CD4-positive, alpha-beta T cell (primary cell): Measurements from ENCODE around the gene KCNQ1. TPM values are rescaled to one million over a fixed set of nuclear protein-coding genes. Genes with fewer than 3 reads are reported as not detected.

Experiments used
- ATAC-seq: fragments of 200-7000 bp; cut with Tn5 transposase; one replicate; pipeline ENCODE4 v1.10.0; 2022; ENCODE audit warnings: mild to moderate bottlenecking; ENCODE audit not compliant: poor library complexity
- CTCF ChIA-PET: fragments of 350-600 bp; sonication (Branson Sonifier 250); formaldehyde crosslinking; loops from one replicate; lab custom pipeline; 2021; ENCODE audit warnings: antibody characterized with exemption, inconsistent platforms; lab: Charles Lee
- POLR2A ChIA-PET: fragments of 350-600 bp; sonication (Branson Sonifier 250); formaldehyde crosslinking; loops from one replicate; lab custom pipeline; 2021; ENCODE audit warnings: antibody characterized with exemption, inconsistent platforms; lab: Charles Lee
- DNase-seq, 14 experiments: peaks; one replicate each; pipeline ENCODE4 v3.0.0-alpha.2; 2013 to 2020; ENCODE audit warnings: mixed read lengths in 2 of 14
- H3K27ac ChIP-seq, 2 donors: one replicate each; pipeline versions ENCODE4 v1.5.1 to v1.7.0; 2013; ENCODE audit warnings: low read length in 2 of 2, low read depth in 1 of 2, mild to moderate bottlenecking in 1 of 2
- H3K27me3 ChIP-seq, 2 experiments: 1 replicate in 1 of 2; 2 replicates in 1 of 2; pipeline versions ENCODE4 v1.6.1 to v1.7.0; 2013; ENCODE audit warnings: low read length in 2 of 2, control low read depth in 1 of 2, mild to moderate bottlenecking in 1 of 2, moderate library complexity in 1 of 2; ENCODE audit not compliant: insufficient read depth in 2 of 2, control insufficient read depth in 1 of 2
- H3K36me3 ChIP-seq: one replicate; pipeline ENCODE4 v1.6.1; 2013; ENCODE audit warnings: low read length, control low read depth; ENCODE audit not compliant: insufficient read depth
- H3K4me1 ChIP-seq: one replicate; pipeline ENCODE4 v1.6.1; 2013; ENCODE audit warnings: low read length, control low read depth; ENCODE audit not compliant: insufficient read depth
- H3K4me3 ChIP-seq: one replicate; pipeline ENCODE4 v1.5.1; 2013; ENCODE audit warnings: mild to moderate bottlenecking, low read length, moderate library complexity
- H3K9me3 ChIP-seq, 2 experiments: 1 replicate in 1 of 2; 2 replicates in 1 of 2; pipeline versions ENCODE4 v1.6.1 to v1.7.0; 2013; ENCODE audit warnings: low read length in 2 of 2, mild to moderate bottlenecking in 2 of 2, control low read depth in 1 of 2, moderate library complexity in 1 of 2; ENCODE audit not compliant: control insufficient read depth in 1 of 2, insufficient read depth in 1 of 2
- H3K27ac Mint-ChIP-seq: one replicate; pipeline ENCODE4 v1.8.0; 2020; ENCODE audit warnings: mixed read lengths
- H3K27me3 Mint-ChIP-seq: one replicate; pipeline ENCODE4 v1.8.0; 2021; ENCODE audit warnings: mixed read lengths
- H3K36me3 Mint-ChIP-seq: one replicate; pipeline ENCODE4 v1.8.0; 2021; ENCODE audit warnings: low read depth, mixed read lengths
- H3K4me1 Mint-ChIP-seq: one replicate; pipeline ENCODE4 v1.8.0; 2021; ENCODE audit warnings: low read depth, mixed read lengths
- H3K4me3 Mint-ChIP-seq: one replicate; pipeline ENCODE4 v1.8.0; 2020; ENCODE audit warnings: mild to moderate bottlenecking, mixed read lengths
- H3K9me3 Mint-ChIP-seq: one replicate; pipeline ENCODE4 v1.8.0; 2020; ENCODE audit warnings: mixed read lengths
- CTCF ChIP-seq: fragments of 200-600 bp; IDR thresholded peaks from one replicate; pipeline ENCODE4 v1.8.0; 2022; ENCODE audit warnings: antibody characterized with exemption, mild to moderate bottlenecking
- intact Hi-C, 2 experiments: fragments of 100-400 bp; cut with DNase I in 1 of 2; cut with micrococcal nuclease in 1 of 2; formaldehyde crosslinking; loops; one replicate each; pipeline versions ENCODE4 v1.15.1 to v1.9.0; 2023 to 2025; cut with DNase I, micrococcal nuclease
- total RNA-seq, 174 experiments: library from RNA in 2 of 174; stranded (reverse) in 2 of 174; gene quantifications; one replicate each; pipeline ENCODE4 v1.2.3 and lab custom pipeline; 2021 to 2026

The KCNQ1 gene
- total RNA-seq, 2 experiments from 2014 or later = 31.3 to 33.1 TPM

GRCh38 chr11:2672553-2673249, 227.9 kb downstream of the KCNQ1 start:
- ChIA-PET CTCF (no interaction called here), POLR2A (no interaction called here)
- intact Hi-C loops = no loop called here
- no peaks in the 10 kb centered on the region for H3K4me1 Mint-ChIP-seq
- no peaks in the 10 kb centered on the region for H3K27me3 ChIP-seq
- ATAC-seq = no peak
- peaks cover 3% of the 10 kb centered on the region for H3K36me3 ChIP-seq
- no peaks in the 10 kb centered on the region for H3K27me3 Mint-ChIP-seq
- no peak overlapping the region for H3K4me3 Mint-ChIP-seq
- no peak for DNase-seq
- H3K9me3 Mint-ChIP-seq = no peaks in the 10 kb centered on the region
- no peak overlapping the region for H3K27ac Mint-ChIP-seq
- no peaks in the 10 kb centered on the region for H3K4me1 ChIP-seq
- H3K36me3 Mint-ChIP-seq = peaks cover 15% of the 10 kb centered on the region
- no peak overlapping the region for H3K4me3 ChIP-seq
- no peaks in the 10 kb centered on the region for H3K9me3 ChIP-seq
- no peak for TF ChIP-seq CTCF
- H3K27ac ChIP-seq = no peak overlapping the region

- no peak overlapping the region for H3K27ac Mint-ChIP-seq
- ATAC-seq (no peak), DNase-seq (no peak)
- H3K4me3 ChIP-seq = no peak overlapping the region
- H3K36me3 Mint-ChIP-seq = peaks cover 12% of the 10 kb centered on the region
- no peaks in the 10 kb centered on the region for H3K9me3 ChIP-seq
- no peaks in the 10 kb centered on the region for H3K4me1 Mint-ChIP-seq
- no peak overlapping the region for H3K27ac ChIP-seq
- ChIA-PET POLR2A (no interaction called here), CTCF (no interaction called here)
- intact Hi-C loops = no loop called here
- H3K27me3 ChIP-seq = no peaks in the 10 kb centered on the region
- no peaks in the 10 kb centered on the region for H3K4me1 ChIP-seq
- H3K27me3 Mint-ChIP-seq = no peaks in the 10 kb centered on the region
- H3K4me3 Mint-ChIP-seq = no peak overlapping the region
- H3K36me3 ChIP-seq = peaks cover 3% of the 10 kb centered on the region
- no peak for TF ChIP-seq CTCF
- no peaks in the 10 kb centered on the region for H3K9me3 Mint-ChIP-seq
Observed at GRCh38 chr11:2673250-2673610, 228.4 kb downstream of the KCNQ1 start.

- no peaks in the 10 kb centered on the region for H3K27me3 Mint-ChIP-seq
- CTCF ChIA-PET = no interaction called here
- TF ChIP-seq CTCF = no peak
- H3K9me3 Mint-ChIP-seq = no peaks in the 10 kb centered on the region
- peaks cover 3% of the 10 kb centered on the region for H3K36me3 ChIP-seq
- no peaks in the 10 kb centered on the region for H3K4me1 Mint-ChIP-seq
- peaks cover 6% of the 10 kb centered on the region for H3K36me3 Mint-ChIP-seq
- intact Hi-C loops = no loop called here
- POLR2A ChIA-PET = no interaction called here
- H3K27ac Mint-ChIP-seq = no peak overlapping the region
- H3K4me3 ChIP-seq = no peak overlapping the region
- H3K9me3 ChIP-seq = no peaks in the 10 kb centered on the region
- ATAC-seq (no peak), DNase-seq (no peak)
- no peak overlapping the region for H3K27ac ChIP-seq
- H3K4me1 ChIP-seq = no peaks in the 10 kb centered on the region
- no peak overlapping the region for H3K4me3 Mint-ChIP-seq
- H3K27me3 ChIP-seq = no peaks in the 10 kb centered on the region
Observed at GRCh38 chr11:2673871-2674471, 229.2 kb downstream of the KCNQ1 start.
